Testis (tissue), 3 donors: Measurements from ENCODE around the gene SOX6. TPM values are rescaled to one million over a fixed set of nuclear protein-coding genes. Genes with fewer than 3 reads are reported as not detected.

ENCODE experiments used
- DNase-seq: peaks from one replicate; pipeline ENCODE4 v3.0.0-alpha.2; 2019
- H3K27ac ChIP-seq, 2 donors: fragments of 200-600 bp; sonication (generic); one replicate each; pipeline ENCODE4 v1.5.1; 2019
- H3K27me3 ChIP-seq: fragments of 200-600 bp; sonication (generic); one replicate; pipeline ENCODE4 v1.5.1; 2019
- H3K36me3 ChIP-seq: fragments of 200-600 bp; sonication (generic); one replicate; pipeline ENCODE4 v1.5.1; 2017; ENCODE audit warnings: low read depth; ENCODE audit errors: missing control alignments
- H3K4me1 ChIP-seq: fragments of 200-600 bp; sonication (generic); one replicate; pipeline ENCODE4 v1.5.1; 2019
- H3K4me3 ChIP-seq, 2 donors: fragments of 200-600 bp; sonication (generic); one replicate each; pipeline ENCODE4 v1.5.1; 2017 to 2019
- H3K9me3 ChIP-seq: fragments of 200-600 bp; sonication (generic); one replicate; pipeline ENCODE4 v1.5.1; 2017
- CTCF ChIP-seq, 3 experiments: fragments of 450-650 bp in 2 of 3; fragments of 200-600 bp in 1 of 3; sonication (generic) in 1 of 3; IDR thresholded peaks; one replicate each; pipeline ENCODE4 v1.5.1; 2016 to 2019; ENCODE audit warnings: antibody characterized with exemption in 3 of 3, mild to moderate bottlenecking in 2 of 3, moderate library complexity in 1 of 3
- POLR2A ChIP-seq: fragments of 450-650 bp; IDR thresholded peaks from one replicate; pipeline ENCODE4 v1.6.1; 2017; ENCODE audit warnings: antibody characterized with exemption, mild to moderate bottlenecking, moderate library complexity
- WGBS, 2 donors: methylation state at CpG; one replicate each; pipeline ENCODE4 v1.1.5; 2018; 5-methylcytosine and 5-hydroxymethylcytosine counted together
- intact Hi-C: fragments of 100-400 bp; cut with DNase I; formaldehyde crosslinking; loops from one replicate; pipeline ENCODE4 v1.15.1; 2023; ENCODE audit warnings: low total_unique reads
- polyA plus RNA-seq: library from polyadenylated mRNA; stranded (reverse); fragments of 350-450 nt; fragmentation: Illumina TruSeq; extraction: RNeasy Lipid Tissue Mini Kit (QIAGEN cat#74804); gene quantifications from one replicate; pipeline ENCODE4 v1.2.3, GENCODE V29; 2014; ENCODE audit warnings: low read depth, low replicate concordance; ENCODE audit not compliant: insufficient read depth
- total RNA-seq, 2 donors: library from RNA; depleted of rRNA; stranded (reverse); fragments of >200 nt; gene quantifications; one replicate each; pipeline ENCODE4 v1.2.3, GENCODE V29; 2016

Gene SOX6
- total and polyA plus RNA-seq, 3 donors from 2014 or later = 39.6 to 74.0 (median 52.3) TPM

DNA sequence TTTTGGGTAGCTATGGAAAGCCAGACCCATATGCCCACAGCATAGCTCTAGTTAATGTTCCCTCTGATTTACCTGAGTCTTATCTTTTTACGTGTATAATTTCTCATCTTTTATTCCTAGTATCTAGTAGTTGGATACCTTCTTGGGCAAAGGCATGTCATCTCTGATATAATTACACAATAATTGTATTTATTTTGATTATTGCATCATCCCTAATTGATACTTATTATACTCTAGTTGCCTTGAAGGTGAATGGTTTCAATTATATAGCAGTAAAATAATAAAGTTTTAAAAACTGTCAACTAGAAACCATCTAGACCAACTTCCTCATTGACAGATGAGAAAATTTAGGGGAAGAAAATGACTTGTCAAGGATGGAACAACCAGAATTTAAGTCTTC, 347.3 kb downstream of the SOX6 start:
- intact Hi-C loops = no loop called here
- no peaks in the 10 kb centered on the region for H3K27me3 ChIP-seq
- no peaks in the 10 kb centered on the region for H3K9me3 ChIP-seq
- no peak overlapping the region for H3K27ac ChIP-seq
- no peak overlapping the region for H3K4me3 ChIP-seq
- no peaks in the 10 kb centered on the region for H3K36me3 ChIP-seq
- 59 to 86% methylated on average over 1 of the region's 1 CpG for WGBS, 2 donors
- TF ChIP-seq POLR2A = no peak
- TF ChIP-seq CTCF (IDR thresholded peaks at IDR 0.05) = no peak
- no peak for DNase-seq
- H3K4me1 ChIP-seq = peaks cover 6% of the 10 kb centered on the region

DNA sequence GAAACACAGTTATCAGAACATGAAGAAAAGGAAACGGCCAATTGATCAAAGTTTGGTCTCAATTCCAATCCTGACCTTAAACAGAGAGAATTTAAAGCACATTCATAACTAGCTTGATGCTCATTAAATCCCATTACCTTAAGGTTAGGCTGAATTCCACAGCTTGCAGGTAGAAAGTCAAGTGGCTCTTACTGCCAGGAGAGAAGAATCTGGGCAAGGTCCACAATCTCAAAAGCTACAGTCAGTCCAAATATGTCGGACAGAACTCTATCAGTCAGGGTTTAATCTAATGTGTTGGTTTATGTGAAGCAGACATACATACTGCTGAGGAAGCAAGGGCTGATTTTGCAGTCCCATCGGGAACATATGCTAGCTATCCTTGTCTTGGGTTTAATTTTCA, 348.8 kb downstream of the SOX6 start:
- Histone ChIP-seq H3K27ac (no peak overlapping the region), H3K4me3 (no peak overlapping the region), H3K27me3 (no peaks in the 10 kb centered on the region), H3K36me3 (no peaks in the 10 kb centered on the region), H3K4me1 (peaks cover 5% of the 10 kb centered on the region), H3K9me3 (no peaks in the 10 kb centered on the region)
- TF ChIP-seq CTCF (IDR thresholded peaks at IDR 0.05) = no peak
- intact Hi-C loops = no loop called here
- DNase-seq = no peak
- WGBS, 2 donors = 85 to 88% methylated on average over 3 of the region's 3 CpGs

GRCh38 chr11:16002942-16003341, 353.4 kb downstream of the SOX6 start:
- no peak overlapping the region for H3K4me3 ChIP-seq
- WGBS, 2 donors = 100% methylated on average over 1 of the region's 1 CpG

GRCh38 chr11:16001899-16002426, 354.4 kb downstream of the SOX6 start:
- no peaks in the 10 kb centered on the region for H3K9me3 ChIP-seq
- DNase-seq = no peak
- intact Hi-C loops = no loop called here
- no peak overlapping the region for H3K27ac ChIP-seq
- H3K4me1 ChIP-seq = no peaks in the 10 kb centered on the region
- no peak overlapping the region for H3K4me3 ChIP-seq
- no peaks in the 10 kb centered on the region for H3K36me3 ChIP-seq
- 72 to 88% methylated on average over 4 of the region's 4 CpGs for WGBS, 2 donors
- no peak for TF ChIP-seq POLR2A
- TF ChIP-seq CTCF (IDR thresholded peaks at IDR 0.05) = no peak
- H3K27me3 ChIP-seq = no peaks in the 10 kb centered on the region

More at GRCh38 chr11:16002942-16003341, 353.4 kb downstream of the SOX6 start:
- H3K4me1 ChIP-seq = no peaks in the 10 kb centered on the region
- TF ChIP-seq POLR2A (no peak), CTCF (IDR thresholded peaks at IDR 0.05) (no peak)
- H3K9me3 ChIP-seq = no peaks in the 10 kb centered on the region
- H3K27ac ChIP-seq = no peak overlapping the region
- no peaks in the 10 kb centered on the region for H3K27me3 ChIP-seq
- DNase-seq = no peak
- no peaks in the 10 kb centered on the region for H3K36me3 ChIP-seq
- intact Hi-C loops = no loop called here

GRCh38 chr11:16001044-16001568, 355.2 kb downstream of the SOX6 start:
- no peak for TF ChIP-seq POLR2A
- TF ChIP-seq CTCF (IDR thresholded peaks at IDR 0.05) = no peak
- DNase-seq = no peak
- 93 to 95% methylated on average over 4 of the region's 4 CpGs for WGBS, 2 donors
- no peaks in the 10 kb centered on the region for H3K4me1 ChIP-seq
- no peaks in the 10 kb centered on the region for H3K9me3 ChIP-seq
- intact Hi-C loops = no loop called here
- no peak overlapping the region for H3K27ac ChIP-seq
- no peaks in the 10 kb centered on the region for H3K27me3 ChIP-seq
- no peaks in the 10 kb centered on the region for H3K36me3 ChIP-seq
- H3K4me3 ChIP-seq = no peak overlapping the region
